ENCODE data around the gene GTPBP10. TPM values are rescaled to one million over a fixed set of nuclear protein-coding genes. Genes with fewer than 3 reads are reported as not detected.

The GTPBP10 gene
- total RNA-seq, 1 experiment from 2014 or later, result 23.3 TPM

DNA sequence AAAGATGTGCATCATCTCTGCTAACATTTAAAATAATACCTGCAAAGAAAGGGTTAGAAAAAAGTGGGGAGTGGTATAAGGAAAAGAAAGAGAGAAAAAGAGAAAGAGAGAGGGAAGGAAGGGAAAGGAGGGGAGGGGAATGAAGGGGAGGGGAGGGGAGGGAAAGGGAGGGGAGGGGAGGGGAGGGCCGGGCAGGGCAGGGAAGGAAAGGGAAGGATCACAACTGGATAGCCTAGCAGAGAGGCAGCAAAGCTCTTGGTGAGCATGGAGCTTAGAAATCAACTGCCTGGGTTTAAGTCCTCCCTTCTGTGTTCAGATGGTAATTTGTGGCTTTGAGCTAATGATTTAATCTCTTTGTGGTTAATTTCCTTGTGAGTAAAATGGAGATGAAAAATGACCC, 20.0 kb upstream of the GTPBP10 start:
- no peak overlapping the region for H3K23ac ChIP-seq (ENCODE audit: insufficient read length, low read depth, low read length)
- H4K5ac ChIP-seq (ENCODE audit: insufficient read length, low read depth, low read length), result no peak overlapping the region
- no peak overlapping the region for H3K56ac ChIP-seq (ENCODE audit: insufficient read length, low read depth, low read length)
- no peaks in the 10 kb centered on the region for H3K4me1 ChIP-seq (ENCODE audit: insufficient read depth, low read length)
- H2AK5ac ChIP-seq (ENCODE audit: insufficient read length, low read length), result no peak overlapping the region
- H3K4me2 ChIP-seq (ENCODE audit: insufficient read depth, insufficient read length, low read length), result no peak overlapping the region
- H3K4ac ChIP-seq (ENCODE audit: low read depth, low read length), result no peak overlapping the region
- H2BK5ac ChIP-seq (ENCODE audit: insufficient read length, low read length), result no peak overlapping the region
- H3K27me3 Mint-ChIP-seq (ENCODE audit: low read depth), result peaks cover 25% of the 10 kb centered on the region
- H3K9me3 Mint-ChIP-seq, result no peaks in the 10 kb centered on the region
- H3K79me2 ChIP-seq (ENCODE audit: insufficient read depth, low read length), result no peaks in the 10 kb centered on the region
- H3K14ac ChIP-seq (ENCODE audit: insufficient read depth, low read length), result no peak overlapping the region
- no peak overlapping the region for H3T11ph ChIP-seq (ENCODE audit: low read length)
- no peak overlapping the region for H3K27ac ChIP-seq (ENCODE audit: insufficient read length, low read depth, low read length)
- H4K20me1 ChIP-seq (ENCODE audit: control insufficient read depth, insufficient read depth, insufficient read length), result no peaks in the 10 kb centered on the region
- TF ChIP-seq, protein P1, sequence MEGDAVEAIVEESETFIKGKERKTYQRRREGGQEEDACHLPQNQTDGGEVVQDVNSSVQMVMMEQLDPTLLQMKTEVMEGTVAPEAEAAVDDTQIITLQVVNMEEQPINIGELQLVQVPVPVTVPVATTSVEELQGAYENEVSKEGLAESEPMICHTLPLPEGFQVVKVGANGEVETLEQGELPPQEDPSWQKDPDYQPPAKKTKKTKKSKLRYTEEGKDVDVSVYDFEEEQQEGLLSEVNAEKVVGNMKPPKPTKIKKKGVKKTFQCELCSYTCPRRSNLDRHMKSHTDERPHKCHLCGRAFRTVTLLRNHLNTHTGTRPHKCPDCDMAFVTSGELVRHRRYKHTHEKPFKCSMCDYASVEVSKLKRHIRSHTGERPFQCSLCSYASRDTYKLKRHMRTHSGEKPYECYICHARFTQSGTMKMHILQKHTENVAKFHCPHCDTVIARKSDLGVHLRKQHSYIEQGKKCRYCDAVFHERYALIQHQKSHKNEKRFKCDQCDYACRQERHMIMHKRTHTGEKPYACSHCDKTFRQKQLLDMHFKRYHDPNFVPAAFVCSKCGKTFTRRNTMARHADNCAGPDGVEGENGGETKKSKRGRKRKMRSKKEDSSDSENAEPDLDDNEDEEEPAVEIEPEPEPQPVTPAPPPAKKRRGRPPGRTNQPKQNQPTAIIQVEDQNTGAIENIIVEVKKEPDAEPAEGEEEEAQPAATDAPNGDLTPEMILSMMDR (conservative IDR thresholded peaks at IDR 0.05), result no peak
- H3K4me1 Mint-ChIP-seq, result peaks cover 7% of the 10 kb centered on the region in 2 experiments
- H3K36me3 Mint-ChIP-seq (ENCODE audit: insufficient read depth in 1 of 3, low read depth in 3 of 3), result no peaks in the 10 kb centered on the region
- no peak overlapping the region for H2AFZ ChIP-seq (ENCODE audit: low read length)
- peaks cover 9% of the 10 kb centered on the region; the same call in 1 of the 2 replicates for H3K27me3 ChIP-seq (ENCODE audit: insufficient read depth, low read length)
- H2BK20ac ChIP-seq (ENCODE audit: low read depth, low read length, poor library complexity, severe bottlenecking), result no peak overlapping the region
- no peak overlapping the region for H2BK120ac ChIP-seq (ENCODE audit: low read depth, low read length, poor library complexity, severe bottlenecking)
- no peak overlapping the region for H3K4me3 Mint-ChIP-seq
- no peak for DNase-seq
- peak overlapping the region in 1 of 3 experiments; percentile 90; a peak in 1 of 7 replicates for H3K27ac Mint-ChIP-seq
- no peaks in the 10 kb centered on the region for H3K23me2 ChIP-seq (ENCODE audit: insufficient read length, low read depth, low read length, poor library complexity, severe bottlenecking)
- H3K9me3 ChIP-seq (ENCODE audit: control insufficient read depth, low read depth, low read length), result no peaks in the 10 kb centered on the region
- H4K8ac ChIP-seq (replicated peaks; ENCODE audit: insufficient read length, low read depth, low read length), result no peak overlapping the region
- H3K9ac ChIP-seq (ENCODE audit: extremely low read depth, insufficient read length, low read length), result no peak overlapping the region
- no CpG with 5 or more reads among the region's 1 CpG for WGBS (ENCODE audit: extremely low coverage, insufficient read length, low lambda C conversion rate)
- no peak overlapping the region for H3K18ac ChIP-seq (ENCODE audit: insufficient read length, low read depth, low read length)
- no peaks in the 10 kb centered on the region for H3K79me1 ChIP-seq (ENCODE audit: insufficient read depth, low read depth, low read length, poor library complexity, severe bottlenecking)
- no peak overlapping the region for H4K91ac ChIP-seq (ENCODE audit: insufficient read length, low read depth, low read length)
- H2BK12ac ChIP-seq (ENCODE audit: insufficient read length, low read depth, low read length), result no peak overlapping the region
- H2BK15ac ChIP-seq (ENCODE audit: low read depth, low read length), result no peak overlapping the region
